Skin of body (tissue), 2 donors: ENCODE data around the gene MAGEF1. TPM values are rescaled to one million over a fixed set of nuclear protein-coding genes. Genes with fewer than 3 reads are reported as not detected.

Source experiments
- DNase-seq: peaks from one replicate; lab custom pipeline; 2025; lab: John Stamatoyannopoulos, UW
- total RNA-seq: library from RNA; depleted of rRNA; stranded (reverse); fragments of >200 nt; gene quantifications from one replicate; pipeline ENCODE4 v1.2.3, GENCODE V29; 2014

MAGEF1 gene
- total RNA-seq, 1 donor from 2014 or later: 21.3 TPM

DNA sequence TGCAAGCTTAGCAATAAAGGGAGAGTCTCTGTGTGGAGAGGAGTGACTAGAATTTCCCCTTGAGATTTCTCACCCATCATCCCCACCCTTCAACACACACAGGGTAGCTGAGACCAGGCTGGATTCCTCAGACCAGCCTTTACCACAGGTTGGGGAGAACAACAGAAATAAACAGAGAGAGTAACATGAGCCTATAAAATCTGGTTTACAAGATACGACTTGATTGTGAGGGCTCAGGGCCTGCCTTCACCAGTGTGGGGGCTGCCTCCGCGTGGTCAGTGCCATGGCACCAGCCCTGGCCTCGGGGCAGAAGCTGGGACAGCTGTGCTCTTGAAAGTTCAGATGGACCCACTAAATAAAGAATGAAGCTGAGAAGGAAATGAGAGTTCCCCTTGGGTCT, 14.6 kb upstream of the MAGEF1 start:
- no peak for DNase-seq

DNA sequence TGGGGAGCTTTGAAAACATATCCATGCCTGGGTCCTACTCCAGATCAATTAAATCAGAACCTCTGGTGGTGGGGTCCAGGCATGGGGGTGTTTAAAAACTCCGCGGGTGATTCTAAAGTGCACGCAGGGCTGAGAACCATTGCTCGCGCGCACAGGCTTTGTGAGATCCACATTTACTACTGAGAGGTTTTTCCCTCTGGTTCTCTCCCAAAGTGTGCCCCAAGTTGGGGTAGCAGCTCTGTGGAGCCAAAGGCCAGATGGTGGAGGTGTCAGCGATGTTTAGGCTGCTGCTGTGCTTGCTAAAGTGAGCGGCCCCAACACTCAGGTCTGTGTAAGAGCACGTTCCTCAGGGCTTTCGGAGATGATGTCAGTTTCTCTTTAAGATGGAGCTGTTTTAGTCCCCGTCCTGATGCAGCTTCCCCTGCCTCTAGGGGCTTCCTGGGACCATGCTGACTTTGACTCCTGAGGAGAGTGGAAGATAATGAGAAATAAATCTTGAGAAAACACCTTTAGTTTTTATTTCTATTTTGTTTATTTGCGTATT, 13.4 kb upstream of the MAGEF1 start:
- peak; percentile 17 for DNase-seq

DNA sequence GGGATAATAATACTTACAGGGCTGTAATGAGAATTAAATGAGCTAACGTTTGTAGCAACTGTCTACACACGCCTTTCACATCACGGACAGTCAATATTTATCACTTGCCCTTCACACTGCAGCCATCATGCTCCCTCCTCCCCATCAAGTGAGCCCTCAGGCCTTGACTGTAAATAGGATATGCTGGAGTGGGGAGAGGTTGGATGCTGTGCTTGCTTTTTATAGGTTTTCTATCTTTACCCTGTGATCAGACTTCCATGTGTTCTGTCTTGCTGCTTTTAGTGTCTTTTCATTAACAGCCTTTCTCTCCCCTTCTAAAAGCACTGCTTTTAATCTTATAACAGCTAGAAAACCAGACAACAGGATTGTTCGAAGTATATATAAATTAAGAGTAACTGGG, 12.8 kb upstream of the MAGEF1 start:
- no peak for DNase-seq

DNA sequence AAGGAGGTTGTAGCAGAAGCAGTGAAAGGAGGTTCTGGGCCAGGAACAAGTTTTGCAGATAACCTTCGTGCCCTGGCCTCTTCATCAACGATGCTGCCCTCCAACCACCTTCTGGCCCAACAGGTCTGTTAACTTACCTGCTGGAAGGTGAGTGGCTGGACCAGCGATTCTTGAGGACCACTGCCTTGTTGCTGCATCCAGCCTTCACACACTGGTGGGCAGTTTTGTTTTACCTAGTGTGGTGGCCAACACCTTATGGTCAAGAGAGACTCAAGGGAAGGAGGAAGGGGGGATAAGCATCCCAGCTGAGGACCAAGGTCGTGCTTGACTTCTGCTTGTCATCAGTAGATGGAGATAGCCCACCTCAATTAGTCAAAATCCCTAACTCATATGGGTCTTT, 7.8 kb upstream of the MAGEF1 start:
- DNase-seq: no peak

DNA sequence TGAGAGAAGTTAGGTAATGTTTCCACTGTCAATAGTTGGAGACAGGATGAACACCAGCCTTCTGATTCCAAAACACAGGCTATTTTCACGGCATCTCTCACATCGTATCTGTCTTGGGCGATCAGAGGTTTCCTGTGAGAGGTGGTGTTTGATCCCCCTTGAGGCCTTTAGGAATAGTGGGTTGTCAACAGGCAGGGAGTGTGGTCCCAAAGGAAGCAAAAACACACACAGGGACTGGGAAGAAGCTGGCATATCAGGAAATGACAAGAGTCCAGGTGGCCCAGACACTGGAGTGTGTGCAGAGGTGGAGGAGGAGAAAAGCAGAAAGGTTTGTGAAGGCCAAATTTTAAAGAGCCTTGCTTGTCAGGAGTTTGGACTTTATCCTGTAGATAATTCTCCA, 6.6 kb upstream of the MAGEF1 start:
- DNase-seq: no peak

DNA sequence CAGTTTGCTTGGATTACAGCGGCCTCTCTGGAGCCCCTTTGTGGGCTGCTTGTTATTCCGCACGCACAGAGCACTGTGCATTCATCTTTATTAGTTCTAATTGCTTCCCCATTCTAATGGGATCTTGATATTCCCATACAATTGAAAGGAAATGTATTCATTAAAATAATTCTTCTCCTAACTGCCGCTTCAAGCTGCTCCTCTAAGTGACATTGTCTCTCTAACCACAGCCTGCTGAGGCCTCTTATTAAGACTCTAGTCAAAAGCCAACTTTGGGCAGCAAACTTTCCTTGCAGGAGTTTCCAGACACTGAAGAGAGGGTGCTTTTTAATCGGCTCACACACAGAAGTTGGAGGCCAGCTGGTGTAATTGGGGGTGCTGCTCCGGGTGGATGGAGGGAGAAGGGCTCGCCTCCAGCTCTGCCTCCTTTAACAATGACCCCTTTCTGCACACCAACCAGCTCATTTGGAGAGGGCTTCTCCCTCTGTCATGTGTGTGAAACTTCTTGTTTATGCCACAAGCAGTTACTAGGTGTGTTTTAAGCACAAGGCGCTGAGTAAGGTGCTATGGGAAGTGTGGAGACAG, 5.6 kb upstream of the MAGEF1 start:
- DNase-seq: peak; percentile 49

DNA sequence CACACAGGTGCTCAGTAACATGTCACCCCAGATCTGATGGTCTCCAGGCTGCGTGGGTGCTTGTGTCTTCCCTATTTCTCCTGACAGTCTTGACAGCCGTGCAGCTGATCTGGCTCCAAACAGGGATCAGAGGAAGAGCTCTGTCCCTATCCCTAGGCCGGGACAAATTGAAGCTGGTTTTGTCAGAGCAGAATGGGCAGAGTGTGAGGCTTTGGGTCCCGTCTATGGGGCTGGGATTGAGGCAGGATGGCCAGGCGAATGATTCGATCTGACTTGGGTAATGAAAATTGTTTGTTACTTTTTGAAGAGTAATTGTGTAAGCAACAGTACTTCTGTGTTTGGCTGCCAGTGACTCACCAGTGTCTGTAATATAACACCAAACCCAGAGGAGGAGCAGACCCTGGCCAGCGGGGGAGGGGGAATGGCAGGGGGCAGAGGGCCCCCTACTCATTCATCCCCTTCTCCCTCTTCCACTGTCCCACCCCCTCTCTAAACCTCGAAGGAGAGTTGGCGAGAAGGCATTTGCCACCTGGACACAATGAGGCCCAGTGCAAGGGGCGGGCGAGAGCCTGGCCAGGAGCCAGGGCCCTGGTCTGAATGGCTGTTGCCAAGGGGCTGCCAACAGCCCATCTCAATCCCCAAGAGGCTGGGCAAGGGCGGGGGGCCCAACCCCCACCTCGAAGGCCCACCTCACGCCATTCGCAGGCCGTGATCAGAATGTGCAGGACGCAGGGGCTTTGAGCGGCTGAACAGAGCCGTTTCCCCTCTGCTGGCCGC, 4.9 kb upstream of the MAGEF1 start:
- DNase-seq: peak; percentile 46

DNA sequence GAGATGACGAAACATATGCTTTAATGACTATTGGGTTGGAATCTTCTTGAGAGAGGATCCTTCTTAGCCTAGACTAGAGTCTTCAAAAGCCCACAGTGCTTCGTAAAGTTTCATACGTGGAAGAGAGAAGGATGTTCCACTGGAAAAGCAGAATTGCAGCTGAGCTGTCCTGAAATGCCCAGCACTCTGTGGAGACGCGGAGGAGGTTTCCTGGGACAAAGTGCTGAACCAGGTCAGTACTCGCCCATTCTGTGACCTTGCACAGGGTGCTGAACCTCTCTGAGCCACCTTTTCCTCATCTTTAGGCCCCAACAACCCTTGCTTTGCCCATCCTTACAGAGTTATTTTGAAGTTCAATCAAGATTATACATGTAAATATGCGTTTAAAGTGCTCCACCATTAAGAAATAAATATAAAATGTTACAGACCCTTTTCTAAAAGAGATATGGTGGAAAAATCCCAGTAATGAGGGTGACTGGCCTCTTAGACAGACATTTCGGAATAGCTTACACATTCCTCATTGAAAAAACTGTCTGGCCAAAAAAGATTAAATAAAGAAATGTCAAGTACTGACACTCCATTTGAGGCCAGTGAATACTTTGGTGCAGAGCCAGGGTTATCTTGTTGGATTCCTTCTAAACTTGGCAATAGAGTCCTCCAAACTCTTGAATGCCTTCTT, 4.2 kb upstream of the MAGEF1 start:
- DNase-seq: no peak

DNA sequence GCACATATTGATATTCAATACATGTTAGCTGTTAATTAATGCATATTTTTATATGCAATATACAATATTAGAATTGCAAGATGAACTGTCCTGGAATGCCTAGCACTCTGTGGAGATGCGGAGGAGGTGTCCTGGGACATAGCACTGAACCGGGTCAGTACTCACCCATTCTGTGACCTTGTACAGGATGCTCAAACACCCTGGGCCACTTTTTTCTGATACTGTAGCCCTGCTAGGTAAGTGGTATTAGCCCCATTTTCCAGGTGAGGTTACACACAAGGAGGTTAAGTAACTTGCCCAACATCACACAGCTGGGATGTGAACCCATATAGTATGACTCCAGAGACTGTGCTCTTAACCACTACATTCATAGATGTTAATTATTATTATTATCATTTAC, 1.7 kb upstream of the MAGEF1 start:
- DNase-seq: no peak

DNA sequence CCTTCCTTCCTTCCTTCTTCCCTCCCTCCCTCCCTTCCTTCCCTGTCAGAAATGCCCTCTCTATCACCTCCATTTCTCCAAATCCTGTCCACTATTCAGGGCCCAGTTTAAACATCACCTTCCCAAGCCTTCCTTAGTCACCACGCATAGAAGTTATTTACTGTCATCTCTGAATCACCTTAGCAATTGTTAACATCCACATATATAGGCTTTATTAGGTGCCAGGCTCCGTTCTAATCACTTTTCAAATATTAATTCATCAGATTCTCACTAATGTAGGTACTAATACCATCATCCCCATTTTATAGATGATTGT, 1.1 kb upstream of the MAGEF1 start:
- DNase-seq: no peak

DNA sequence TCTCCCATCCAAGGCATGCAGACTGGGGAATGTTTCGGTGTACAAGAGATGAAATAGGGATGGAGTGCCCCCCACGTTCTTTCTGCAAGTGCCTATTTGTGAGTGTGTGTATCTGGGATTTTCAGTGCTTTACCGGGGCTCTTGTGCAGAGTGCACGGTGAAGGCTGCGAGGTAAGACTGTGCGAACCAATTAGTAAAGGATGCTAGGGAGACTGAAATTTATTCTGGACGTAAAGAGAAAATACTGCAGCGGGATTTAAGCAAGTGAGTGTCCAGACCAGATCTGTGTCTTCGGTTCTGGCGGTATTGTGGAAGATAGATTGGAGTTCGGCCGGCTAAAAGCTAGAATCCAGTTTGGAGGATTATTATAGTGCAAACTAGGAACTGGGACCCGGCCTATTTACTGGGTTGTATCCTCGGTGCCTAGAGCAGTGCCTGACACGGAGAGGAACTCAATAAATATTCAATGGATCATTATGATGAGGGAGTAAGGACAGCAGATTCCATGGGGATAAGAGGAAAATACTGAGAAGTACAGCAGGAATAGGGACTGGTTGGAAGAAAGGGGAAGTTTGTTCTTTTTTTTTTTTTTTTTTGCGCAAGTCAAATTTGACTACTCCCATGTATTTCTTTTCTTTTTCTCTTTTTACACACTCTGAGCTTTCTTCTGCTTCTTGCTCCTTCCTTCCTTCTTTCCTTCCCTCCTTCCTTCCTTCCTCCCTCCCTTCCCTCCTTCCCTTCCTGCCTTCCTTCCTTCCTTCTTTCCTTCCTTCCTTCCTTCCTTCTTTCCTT, 580 bp upstream of the MAGEF1 start:
- DNase-seq: no peak

DNA sequence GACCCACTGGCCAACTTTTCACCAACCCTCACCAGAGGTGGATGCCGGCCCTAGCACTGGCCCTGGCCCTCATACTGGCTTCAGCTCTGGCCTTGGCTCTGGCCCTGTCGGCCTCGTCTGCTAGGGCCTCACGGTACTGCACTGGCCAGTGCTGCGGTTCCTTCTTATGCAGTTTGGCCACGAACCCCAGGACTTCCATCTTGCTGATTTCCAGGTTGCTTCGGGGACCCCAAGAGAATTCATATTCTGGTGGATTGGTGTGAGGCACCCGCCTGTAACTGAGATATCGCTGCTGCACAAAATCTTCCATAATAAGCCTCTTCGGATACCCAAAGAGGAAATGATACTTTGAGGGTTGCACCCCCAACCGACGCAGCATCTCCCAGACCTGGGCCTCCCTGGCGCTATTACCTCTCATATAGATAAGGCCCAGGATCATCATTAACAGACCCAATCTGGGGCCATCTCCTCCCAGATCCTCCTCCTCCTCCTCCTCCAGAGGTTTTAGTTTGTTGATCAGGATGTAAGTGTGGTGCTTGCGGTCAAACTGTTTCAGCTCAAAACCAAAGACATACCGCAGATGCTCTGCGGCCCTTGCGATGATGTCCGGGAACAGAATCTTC, 883 bp downstream of the MAGEF1 start:
- no peak for DNase-seq

DNA sequence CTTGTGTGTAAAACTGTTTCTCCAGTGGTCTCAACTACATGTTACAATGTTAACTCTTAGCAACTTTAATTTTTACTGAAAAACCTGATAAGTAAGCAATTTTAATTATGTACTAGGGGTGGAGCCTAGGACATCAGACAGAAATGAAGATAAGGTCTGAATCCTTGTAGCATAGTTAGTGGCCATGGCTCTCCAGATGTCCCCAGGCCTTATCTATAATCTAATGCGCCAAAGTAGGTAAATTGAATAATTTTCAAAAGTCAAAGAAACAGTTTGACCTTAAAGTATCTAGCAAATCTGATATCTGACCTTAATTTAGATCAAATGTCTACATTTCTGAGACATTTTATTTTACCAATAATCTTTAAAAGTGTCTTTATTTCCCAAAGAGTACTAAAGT, 8.2 kb downstream of the MAGEF1 start:
- no peak for DNase-seq

DNA sequence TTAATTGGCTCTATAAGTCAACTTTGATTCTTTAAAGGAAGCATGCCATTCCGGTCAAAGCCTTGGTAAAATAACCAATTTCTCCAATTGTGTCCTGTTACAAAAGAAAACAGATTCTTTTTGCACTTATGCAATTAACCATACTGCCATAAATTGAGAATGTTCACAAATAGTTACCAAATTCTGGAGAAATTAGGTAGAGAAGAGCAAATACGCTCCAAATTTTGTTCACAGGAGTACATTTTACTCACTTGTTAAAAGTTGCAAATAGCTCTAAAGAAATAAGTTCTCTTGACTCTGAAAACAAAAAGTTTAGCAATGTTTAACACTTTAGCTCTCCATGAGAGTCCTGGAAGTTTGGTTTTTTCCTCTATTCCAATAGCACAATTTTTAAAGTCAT, 11.1 kb downstream of the MAGEF1 start:
- no peak for DNase-seq

DNA sequence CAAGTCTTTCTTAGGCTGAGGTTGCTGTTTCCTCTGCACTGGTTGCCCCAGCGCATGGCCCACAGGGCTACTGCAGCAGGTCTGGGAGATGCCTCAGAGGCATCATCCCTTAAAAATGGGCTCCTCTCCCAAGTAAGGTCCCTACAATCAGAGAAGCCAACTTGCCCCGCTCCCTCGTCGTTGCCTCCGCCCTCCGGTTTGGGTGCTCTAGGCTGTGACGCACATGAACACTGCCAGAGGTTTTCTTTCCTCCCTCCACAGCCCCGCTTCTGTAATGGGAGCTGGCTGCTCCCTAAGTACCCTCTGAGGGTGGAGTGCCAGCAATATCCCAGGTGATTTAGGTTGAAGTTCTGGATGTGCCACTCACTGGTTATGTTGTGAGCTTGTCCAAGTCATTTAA, 14.0 kb downstream of the MAGEF1 start:
- DNase-seq: no peak

DNA sequence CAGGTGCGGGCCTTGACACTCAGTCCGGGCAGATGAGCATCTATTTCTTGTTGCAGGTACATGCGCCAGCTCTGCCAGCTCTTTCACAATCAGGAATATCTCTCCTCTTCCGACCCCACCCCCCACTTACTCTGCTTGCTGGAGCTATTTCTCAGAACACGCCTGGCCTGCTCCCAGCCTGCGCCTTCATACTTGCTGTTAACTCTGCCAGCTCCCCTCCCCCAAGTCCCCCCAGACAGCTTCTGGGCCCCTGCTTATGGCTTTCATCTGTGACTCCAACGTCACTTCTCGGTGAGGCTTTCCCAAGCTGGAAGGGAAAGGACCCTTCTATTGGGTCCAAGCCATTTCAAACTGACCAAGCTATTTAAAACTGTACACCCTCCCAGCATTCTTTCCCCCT, 15.2 kb downstream of the MAGEF1 start:
- DNase-seq: peak; percentile 74

DNA sequence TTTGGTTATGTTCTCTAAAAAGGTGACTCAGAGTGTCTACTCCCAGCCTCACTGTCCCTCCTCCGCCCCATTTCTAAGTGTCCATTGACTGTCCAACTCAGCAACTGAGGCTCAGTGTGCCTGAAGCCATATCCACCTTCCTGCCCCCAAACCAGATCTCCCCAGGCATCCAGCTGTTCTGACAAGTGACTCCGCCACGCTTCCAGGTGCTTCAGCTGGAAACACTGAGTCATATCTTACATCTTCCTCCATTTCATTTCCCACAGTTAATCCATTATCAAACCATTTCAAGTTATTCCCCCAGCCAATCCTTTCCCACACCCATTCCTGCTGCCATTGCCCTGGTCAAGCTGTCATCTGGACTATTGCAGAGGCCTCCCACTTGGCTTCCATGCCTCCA, 17.1 kb downstream of the MAGEF1 start:
- DNase-seq: no peak

DNA sequence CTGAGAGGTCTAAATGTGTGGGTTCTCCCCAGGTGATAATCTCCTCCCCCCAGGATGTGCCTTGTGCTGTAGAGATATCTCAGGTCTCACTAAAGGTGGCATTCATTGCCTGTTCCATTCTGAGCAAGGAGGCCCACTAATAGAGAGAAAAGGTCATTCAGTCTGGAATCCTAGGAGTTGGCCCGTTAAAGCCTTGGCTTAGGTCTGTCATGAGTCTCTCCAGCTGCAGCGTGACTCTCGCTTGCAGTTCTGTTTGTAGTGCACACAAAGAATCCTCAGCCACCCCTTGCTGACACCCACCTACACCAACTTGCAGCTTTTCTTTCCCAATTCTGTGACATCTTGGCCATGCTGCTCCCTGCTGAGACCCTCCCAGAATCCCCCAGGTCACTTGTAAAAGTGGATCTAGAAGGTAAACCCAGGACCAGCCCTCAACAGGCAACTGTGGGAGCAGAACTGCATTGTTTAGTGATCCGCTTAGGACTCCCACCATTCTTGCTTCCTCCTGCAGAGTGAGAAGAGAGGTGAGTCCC, 17.7 kb downstream of the MAGEF1 start:
- peak; percentile 58 for DNase-seq

DNA sequence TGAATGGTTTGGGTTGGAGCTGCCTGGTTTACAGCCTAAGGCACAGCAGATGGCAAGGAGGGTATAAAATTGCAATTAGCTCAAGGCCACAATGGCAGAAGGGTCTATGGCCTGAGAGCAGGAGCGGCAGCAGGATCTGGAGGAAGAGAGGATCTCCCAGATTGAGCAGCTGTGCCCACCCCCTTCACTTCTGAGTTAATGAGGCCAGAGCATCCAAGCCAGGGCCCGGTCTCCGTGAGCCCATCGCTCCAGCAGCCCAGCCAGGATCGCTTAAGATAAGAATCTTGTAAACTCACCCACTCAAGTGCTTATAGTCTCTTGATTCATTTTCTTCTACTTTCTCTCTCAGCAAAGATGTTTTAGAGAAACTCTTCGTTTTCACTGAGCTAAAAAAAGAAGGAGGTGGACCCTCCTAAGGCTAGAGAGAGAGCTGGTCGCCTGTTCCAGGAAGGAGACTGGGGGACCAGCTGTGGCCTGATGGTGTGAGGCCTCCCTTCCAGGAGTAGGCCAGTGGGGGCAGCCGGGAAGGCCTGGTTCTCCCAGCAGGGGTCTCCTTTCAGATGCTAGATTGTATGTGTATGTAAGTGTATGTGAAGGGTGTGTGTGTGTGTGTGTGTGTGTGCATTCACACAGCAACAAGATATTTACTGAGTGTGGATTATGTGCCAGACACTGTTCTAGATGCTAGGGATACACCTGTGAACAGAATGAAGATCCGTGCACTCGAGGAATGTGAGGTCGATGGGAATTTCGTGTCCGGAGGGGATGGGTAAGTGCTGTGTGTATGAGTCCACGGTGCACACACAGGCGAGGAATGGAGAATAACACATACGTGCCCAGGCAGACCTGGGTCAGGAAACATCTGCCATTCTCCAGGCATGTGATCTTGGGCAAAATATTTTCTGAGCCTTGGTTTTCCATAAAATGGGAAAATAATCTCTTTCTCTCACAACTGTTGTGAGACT, 18.6 kb downstream of the MAGEF1 start:
- no peak for DNase-seq
